ENCODE measurements around the gene ABCF1. TPM values are rescaled to one million over a fixed set of nuclear protein-coding genes. Genes with fewer than 3 reads are reported as not detected.
"Not testable (repeated sequence)": the region's sequence is repeated elsewhere in the genome, so short reads cannot be mapped to it uniquely, and the experiment has no call there.

Gene ABCF1
- total RNA-seq (2021; ENCODE audit: unreplicated experiment) (94.9 TPM), Bru-seq, nascent RNA (percentile 96 among the genes with signal in this experiment), BruChase-seq, experiment 1, labeled RNA remaining after a 2-hour chase (percentile 96 among the genes with signal in this experiment), BruChase-seq, experiment 2, labeled RNA remaining after a 6-hour chase (percentile 98 among the genes with signal in this experiment)
- polyA plus RNA-seq (2012; ENCODE audit: insufficient read length) = 93.5 TPM
- long read RNA-seq, transcript ABCF1-201 (25 exons, 3,481 nt) = major isoform, 40 of 240 reads
- long read RNA-seq, partial matches to known transcripts = 84 of 240 reads
- long read RNA-seq, other reads (novel, unspliced or antisense) = 115 of 240 reads

DNA sequence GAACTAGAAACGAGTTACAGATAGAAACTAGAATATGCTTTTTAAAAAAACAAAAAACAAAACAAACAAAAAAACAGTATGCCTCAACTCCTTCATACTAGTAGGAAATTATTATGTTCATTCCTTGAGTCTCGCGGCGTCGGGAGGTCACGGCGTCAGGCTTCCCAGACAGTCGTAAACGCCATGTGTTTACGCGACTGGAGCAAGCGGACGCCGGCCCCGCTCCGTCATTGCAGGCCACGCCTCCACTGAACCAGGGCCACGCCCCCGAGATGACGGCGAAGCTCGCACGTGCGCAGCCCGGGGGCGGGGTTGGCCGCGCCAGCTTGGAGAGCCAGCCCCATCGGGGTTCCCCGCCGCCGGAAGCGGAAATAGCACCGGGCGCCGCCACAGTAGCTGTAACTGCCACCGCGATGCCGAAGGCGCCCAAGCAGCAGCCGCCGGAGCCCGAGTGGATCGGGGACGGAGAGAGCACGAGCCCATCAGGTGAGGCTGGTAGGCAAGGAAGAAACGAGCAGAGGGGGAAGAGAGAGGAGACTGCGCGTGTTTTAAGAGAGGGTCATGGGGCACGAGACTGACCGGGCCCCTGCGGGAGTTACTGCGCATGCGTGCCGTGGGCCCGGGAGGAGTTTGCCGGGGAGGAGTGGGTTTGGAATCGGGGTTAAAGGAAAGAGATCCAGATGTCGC lies at the start of gene ABCF1:
ABCF1 (plus strand) TSS at position 368 of the 687 bp plus-strand sequence; CDS start at position 414, 46 bp downstream.
- in situ Hi-C loops (cut with HindIII; ENCODE audit: low pct_unique_long_range_greater_than_20kb, low sequenced_read_pairs) (no loop called here), intact Hi-C loops (cut with micrococcal nuclease; ENCODE audit: unreplicated experiment) (no loop called here)
- Histone ChIP-seq H3K27me3 (ENCODE audit: control insufficient read depth, insufficient read depth, low read length) (no peaks in the 10 kb centered on the region), H3K36me3 (ENCODE audit: control insufficient read depth, insufficient read depth, low read length) (peaks cover 3% of the 10 kb centered on the region), H3K4me3 (ENCODE audit: low read depth in 2 of 2, low read length in 2 of 2) (peak within 1 kb of the TSS; percentile 88 to 97), H3K4me1 (ENCODE audit: control insufficient read depth, insufficient read depth, low read length) (peaks cover 24% of the 10 kb centered on the region), H3K9me3 (ENCODE audit: control insufficient read depth, insufficient read depth, low read depth, low read length) (no peaks in the 10 kb centered on the region), H3K27ac (ENCODE audit: low read length) (peak within 1 kb of the TSS; percentile 95)
- peak; percentile 81 for DNase-seq (ENCODE audit: low read depth, low spot score)
- ChIA-PET POLR2A (interaction anchor here (0.7 kb wide), 1 partner anchor 84 kb away, joined by 8 read pairs; no protein-coding TSS in a partner anchor), CTCF (no interaction called here)
- peak; percentile 97 for TF ChIP-seq POLR2AphosphoS5 (IDR thresholded peaks at IDR 0.05; ENCODE audit: low read depth, low read length)
- no peak for TF ChIP-seq CTCF (IDR thresholded peaks at IDR 0.05)
- TF ChIP-seq REST (IDR thresholded peaks at IDR 0.05; ENCODE audit: insufficient read depth in 1 of 2, low read depth in 2 of 2, low read length in 1 of 2) = peak in 1 of 2 experiments; percentile 19; a peak in 1 of 4 replicates
- TF ChIP-seq SIN3A (IDR thresholded peaks at IDR 0.05; ENCODE audit: borderline replicate concordance, insufficient read depth, low read depth, low read length) = peak; percentile 81; the same call in 1 of the 2 replicates
- peak; percentile 56 for TF ChIP-seq TCF7L2 (IDR thresholded peaks at IDR 0.05; ENCODE audit: low read depth, low read length)
- BruUV-seq (replicated peaks) = no TSS peak
- peak; percentile 97 for ATAC-seq

DNA sequence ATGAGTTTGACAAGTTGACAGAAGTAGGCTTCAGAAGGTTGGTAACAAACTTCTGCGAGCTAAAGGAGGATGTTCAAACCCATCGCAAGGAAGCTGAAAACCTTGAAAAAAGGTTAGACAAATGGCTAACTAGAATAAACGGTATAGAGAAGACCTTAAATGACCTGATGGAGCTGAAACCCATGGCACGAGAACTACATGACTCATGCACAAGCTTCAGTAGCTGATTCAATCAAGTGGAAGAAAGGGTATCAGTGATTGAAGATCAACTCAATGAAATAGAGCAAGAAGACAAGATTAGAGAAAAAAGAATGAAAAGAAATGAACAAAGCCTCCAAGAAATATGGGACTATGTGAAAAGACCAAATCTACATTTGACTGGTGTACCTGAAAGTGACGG lies 49.3 kb upstream of the ABCF1 start:
- DNase-seq (ENCODE audit: low read depth, low spot score); ATAC-seq; CTCF ChIA-PET; intact Hi-C loops (cut with micrococcal nuclease; ENCODE audit: unreplicated experiment); H3K4me3 ChIP-seq (ENCODE audit: low read depth in 2 of 2, low read length in 2 of 2); H3K27ac ChIP-seq (ENCODE audit: low read length); H3K4me1 ChIP-seq (ENCODE audit: control insufficient read depth, insufficient read depth, low read length); H3K9me3 ChIP-seq (ENCODE audit: control insufficient read depth, insufficient read depth, low read depth, low read length); BruUV-seq (replicated peaks); in situ Hi-C loops (cut with HindIII; ENCODE audit: low pct_unique_long_range_greater_than_20kb, low sequenced_read_pairs); H3K36me3 ChIP-seq (ENCODE audit: control insufficient read depth, insufficient read depth, low read length); H3K27me3 ChIP-seq (ENCODE audit: control insufficient read depth, insufficient read depth, low read length): not testable (repeated sequence)
- POLR2A ChIA-PET = interaction anchor here (0.7 kb wide), 1 partner anchor 10 kb away, joined by 5 read pairs; no protein-coding TSS in a partner anchor

- H3K27me3 ChIP-seq (ENCODE audit: control insufficient read depth, insufficient read depth, low read length); H3K27ac ChIP-seq (ENCODE audit: low read length); CTCF ChIA-PET; intact Hi-C loops (cut with micrococcal nuclease; ENCODE audit: unreplicated experiment); H3K4me3 ChIP-seq (ENCODE audit: low read depth in 2 of 2, low read length in 2 of 2); H3K9me3 ChIP-seq (ENCODE audit: control insufficient read depth, insufficient read depth, low read depth, low read length); in situ Hi-C loops (cut with HindIII; ENCODE audit: low pct_unique_long_range_greater_than_20kb, low sequenced_read_pairs); DNase-seq (ENCODE audit: low read depth, low spot score); ATAC-seq; H3K4me1 ChIP-seq (ENCODE audit: control insufficient read depth, insufficient read depth, low read length); BruUV-seq (replicated peaks); H3K36me3 ChIP-seq (ENCODE audit: control insufficient read depth, insufficient read depth, low read length): not testable (repeated sequence)
- POLR2A ChIA-PET = interaction anchor here (0.6 kb wide), 1 partner anchor 137 kb away, joined by 5 read pairs; no protein-coding TSS in a partner anchor
These were observed 44.8 kb upstream of the ABCF1 start for GRCh38 chr6:30526444-30526843.

GRCh38 chr6:30529349-30529875 lies 41.8 kb upstream of the ABCF1 start:
- H3K27ac ChIP-seq (ENCODE audit: low read length); H3K36me3 ChIP-seq (ENCODE audit: control insufficient read depth, insufficient read depth, low read length); DNase-seq (ENCODE audit: low read depth, low spot score); BruUV-seq (replicated peaks); H3K4me1 ChIP-seq (ENCODE audit: control insufficient read depth, insufficient read depth, low read length); in situ Hi-C loops (cut with HindIII; ENCODE audit: low pct_unique_long_range_greater_than_20kb, low sequenced_read_pairs); H3K4me3 ChIP-seq (ENCODE audit: low read depth in 2 of 2, low read length in 2 of 2); ATAC-seq; H3K27me3 ChIP-seq (ENCODE audit: control insufficient read depth, insufficient read depth, low read length); H3K9me3 ChIP-seq (ENCODE audit: control insufficient read depth, insufficient read depth, low read depth, low read length); intact Hi-C loops (cut with micrococcal nuclease; ENCODE audit: unreplicated experiment); POLR2A ChIA-PET: not testable (repeated sequence)
- CTCF ChIA-PET = interaction anchor here (0.7 kb wide), 1 partner anchor 76 kb away, joined by 3 read pairs; no protein-coding TSS in a partner anchor
